IMR-90 (cell line): ENCODE results near the gene ERICH3. TPM values are rescaled to one million over a fixed set of nuclear protein-coding genes. Genes with fewer than 3 reads are reported as not detected.

Experiments used
- ATAC-seq: fragments of 200-7000 bp; cut with Tn5 transposase; 2 replicates; pipeline ENCODE4 v1.9.1; 2020; ENCODE audit warnings: low read depth, mild to moderate bottlenecking, moderate library complexity
- BruUV-seq: library from RNA; stranded (reverse); fragments of 400-500 nt; replicated peaks from 2 replicates; lab custom pipeline; 2021; lab: Mats Ljungman, UMichigan
- CTCF ChIA-PET: fragments of 300-600 bp; formaldehyde crosslinking; extraction: SDS; loops from one replicate; lab custom pipeline; 2021; ENCODE audit warnings: antibody characterized with exemption; lab: Yijun Ruan, JAX
- POLR2A ChIA-PET: fragments of 300-600 bp; sonication (Branson Sonifier 250); formaldehyde crosslinking; loops from one replicate; lab custom pipeline; 2022; ENCODE audit warnings: antibody characterized with exemption; ENCODE audit not compliant: unreplicated experiment; lab: Charles Lee
- DNase-seq: peaks from one replicate; pipeline ENCODE4 v3.0.0; 2013
- H2AFZ ChIP-seq: replicated peaks from 2 replicates; pipeline ENCODE3; 2013; ENCODE audit warnings: low read length, mild to moderate bottlenecking; ENCODE audit not compliant: poor library complexity
- H2AK5ac ChIP-seq: 2 replicates; pipeline ENCODE4 v1.6.1; 2013; ENCODE audit warnings: low read depth, low read length, inconsistent platforms
- H2AK9ac ChIP-seq: replicated peaks from 2 replicates; pipeline ENCODE3; 2013; ENCODE audit warnings: mild to moderate bottlenecking, low read depth, low read length, moderate library complexity; ENCODE audit not compliant: poor library complexity
- H2BK120ac ChIP-seq: 2 replicates; pipeline ENCODE4 v1.6.1; 2013; ENCODE audit warnings: low read depth, low read length, inconsistent platforms
- H2BK15ac ChIP-seq: 3 replicates; pipeline ENCODE4 v1.6.1; 2013; ENCODE audit warnings: low read depth, low read length, inconsistent platforms
- H2BK20ac ChIP-seq: 2 replicates; pipeline ENCODE4 v1.6.1; 2013; ENCODE audit warnings: low read depth, mild to moderate bottlenecking, inconsistent platforms, low read length, moderate library complexity
- H2BK5ac ChIP-seq: 2 replicates; pipeline ENCODE4 v1.6.1; 2013; ENCODE audit warnings: mild to moderate bottlenecking, low read depth, low read length, inconsistent platforms; ENCODE audit not compliant: poor library complexity, severe bottlenecking
- H3K14ac ChIP-seq: replicated peaks from 2 replicates; pipeline ENCODE4 v1.6.1; 2013; ENCODE audit warnings: low read depth, low read length, inconsistent platforms
- H3K18ac ChIP-seq: 2 replicates; pipeline ENCODE4 v1.6.1; 2013; ENCODE audit warnings: low read depth, low read length, control low read depth
- H3K23ac ChIP-seq: 2 replicates; pipeline ENCODE4 v1.6.1; 2013; ENCODE audit warnings: low read depth, low read length, inconsistent platforms
- H3K27ac ChIP-seq: 2 replicates; pipeline ENCODE4 v1.5.1; 2013; ENCODE audit warnings: mild to moderate bottlenecking, control low read depth, low read length; ENCODE audit not compliant: insufficient read depth
- H3K27me3 ChIP-seq: 2 replicates; pipeline ENCODE4 v1.6.1; 2013; ENCODE audit warnings: low read length; ENCODE audit not compliant: control insufficient read depth, insufficient read depth
- H3K36me3 ChIP-seq: 2 replicates; pipeline ENCODE4 v1.6.1; 2013; ENCODE audit warnings: low read length, mixed read lengths; ENCODE audit not compliant: control insufficient read depth, insufficient read depth
- H3K4ac ChIP-seq: 2 replicates; pipeline ENCODE4 v1.6.1; 2013; ENCODE audit warnings: low read depth, low read length, inconsistent platforms
- H3K4me1 ChIP-seq: 2 replicates; pipeline ENCODE4 v1.6.1; 2013; ENCODE audit warnings: low read length, mixed read lengths; ENCODE audit not compliant: control insufficient read depth, insufficient read depth
- H3K4me2 ChIP-seq: 2 replicates; pipeline ENCODE4 v1.6.1; 2013; ENCODE audit warnings: low read depth, mild to moderate bottlenecking, control low read depth, low read length, moderate library complexity
- H3K4me3 ChIP-seq: 2 replicates; pipeline ENCODE4 v1.5.1; 2013; ENCODE audit warnings: low read depth, mild to moderate bottlenecking, control low read depth, low read length, moderate library complexity; ENCODE audit not compliant: insufficient read depth
- H3K56ac ChIP-seq: 2 replicates; pipeline ENCODE4 v1.6.1; 2013; ENCODE audit warnings: low read length, inconsistent platforms; ENCODE audit not compliant: insufficient read depth; ENCODE audit errors: extremely low read depth
- H3K79me1 ChIP-seq, 2 experiments: 2 replicates each; pipeline ENCODE4 v1.6.1; 2013; ENCODE audit warnings: low read length in 2 of 2, inconsistent platforms in 1 of 2, low read depth in 1 of 2
- H3K9ac ChIP-seq: 2 replicates; pipeline ENCODE4 v1.6.1; 2013; ENCODE audit warnings: low read depth, low read length, control low read depth
- H3K9me1 ChIP-seq: 2 replicates; pipeline ENCODE4 v1.6.1; 2013; ENCODE audit warnings: low read length, inconsistent platforms; ENCODE audit not compliant: insufficient read depth
- H3K9me3 ChIP-seq: 2 replicates; pipeline ENCODE4 v1.6.1; 2013; ENCODE audit warnings: low read length; ENCODE audit not compliant: control insufficient read depth, insufficient read depth
- H4K20me1 ChIP-seq: 2 replicates; pipeline ENCODE4 v1.6.1; 2013; ENCODE audit warnings: low read length, inconsistent platforms; ENCODE audit not compliant: insufficient read depth
- H4K5ac ChIP-seq: 2 replicates; pipeline ENCODE4 v1.6.1; 2013; ENCODE audit warnings: mild to moderate bottlenecking, low read depth, low read length, control low read depth
- H4K8ac ChIP-seq, 2 experiments: 2 replicates each; pipeline ENCODE4 v1.6.1; 2013; ENCODE audit warnings: low read depth in 2 of 2, low read length in 2 of 2, control low read depth in 1 of 2, inconsistent platforms in 1 of 2
- H4K91ac ChIP-seq: 2 replicates; pipeline ENCODE4 v1.6.1; 2013; ENCODE audit warnings: low read depth, low read length, inconsistent platforms; ENCODE audit not compliant: insufficient read depth
- BHLHE40 ChIP-seq: fragments of 150-350 bp; IDR thresholded peaks from 2 replicates; pipeline ENCODE4 v1.6.1; 2016; ENCODE audit warnings: mild to moderate bottlenecking, low read depth, low read length
- CEBPB ChIP-seq: IDR thresholded peaks from 2 replicates; pipeline ENCODE4 v1.6.1; 2012; ENCODE audit warnings: low read depth, low read length, improper control_type of control experiment
- FOS ChIP-seq: fragments of 150-350 bp; IDR thresholded peaks from 2 replicates; pipeline ENCODE4 v1.6.1; 2016; ENCODE audit warnings: low read depth, low read length
- MAZ ChIP-seq: IDR thresholded peaks from 2 replicates; pipeline ENCODE4 v1.6.1; 2012; ENCODE audit warnings: low read depth, mild to moderate bottlenecking, low read length, improper control_type of control experiment, moderate library complexity, borderline replicate concordance
- MXI1 ChIP-seq: IDR thresholded peaks from 2 replicates; pipeline ENCODE4 v1.6.1; 2012; ENCODE audit warnings: low read depth, mild to moderate bottlenecking, low read length, moderate library complexity, borderline replicate concordance
- NFE2L2 ChIP-seq: fragments of 150-350 bp; IDR thresholded peaks from 2 replicates; pipeline ENCODE4 v1.6.1; 2016; ENCODE audit warnings: low read depth, mild to moderate bottlenecking, low read length
- RAD21 ChIP-seq: IDR thresholded peaks from 2 replicates; pipeline ENCODE4 v1.6.1; 2012; ENCODE audit warnings: low read length, improper control_type of control experiment
- RCOR1 ChIP-seq: IDR thresholded peaks from 2 replicates; pipeline ENCODE4 v1.6.1; 2012; ENCODE audit warnings: mild to moderate bottlenecking, low read length, improper control_type of control experiment; ENCODE audit not compliant: insufficient replicate concordance
- RFX5 ChIP-seq: IDR thresholded peaks from 2 replicates; pipeline ENCODE4 v1.8.0; 2012; ENCODE audit warnings: low read depth, mild to moderate bottlenecking, low read length, moderate library complexity
- SMC3 ChIP-seq: fragments of 150-350 bp; IDR thresholded peaks from 2 replicates; pipeline ENCODE4 v1.6.1; 2016; ENCODE audit warnings: low read depth, mild to moderate bottlenecking, antibody characterized with exemption, low read length, moderate library complexity
- WGBS, 2 experiments: methylation state at CpG; one replicate each; pipeline versions ENCODE4 v1.1.5 to v1.1.7; 2013; ENCODE audit warnings: missing lambda C conversion rate in 2 of 2; ENCODE audit not compliant: insufficient read length in 1 of 2; ENCODE audit errors: extremely low coverage in 2 of 2; 5-methylcytosine and 5-hydroxymethylcytosine counted together
- dilution Hi-C: fragments of 300-500 bp; cut with HindIII; formaldehyde crosslinking; loops from one replicate; pipeline ENCODE4 v1.14.3; 2018; ENCODE audit warnings: low sequenced_read_pairs; ENCODE audit not compliant: unreplicated experiment
- in situ Hi-C: fragments of 300-500 bp; cut with MboI; formaldehyde crosslinking; loops from 3 replicates; pipeline ENCODE4 v1.14.3; 2019; ENCODE audit warnings: low sequenced_read_pairs, inconsistent platforms, mixed read lengths
- intact Hi-C: fragments of 100-400 bp; cut with micrococcal nuclease; formaldehyde crosslinking; loops from 2 replicates; pipeline ENCODE4 v1.10.0; 2022
- polyA plus RNA-seq, 3 experiments: library from polyadenylated mRNA; depleted of rRNA; stranded (reverse); fragments of >200 nt; gene quantifications; 2 replicates each; pipeline ENCODE4 v1.2.3, GENCODE V29; 2012; ENCODE audit warnings: low replicate concordance in 1 of 3
- total RNA-seq: library from RNA; depleted of rRNA; stranded (reverse); fragments of >200 nt; gene quantifications from 2 replicates; pipeline ENCODE4 v1.2.3, GENCODE V29; 2012
- TF ChIP-seq, protein P1 (sequence below): conservative IDR thresholded peaks from 2 replicates; pipeline ENCODE4 v1.5.1; 2012; ENCODE audit warnings: mild to moderate bottlenecking, low read depth, low read length, improper control_type of control experiment
- TF ChIP-seq, protein P2 (sequence below): fragments of 150-350 bp; IDR thresholded peaks from 2 replicates; pipeline ENCODE4 v1.6.1; 2017; ENCODE audit warnings: mild to moderate bottlenecking, antibody characterized with exemption, low read length, low read depth
- TF ChIP-seq, protein P3 (sequence below): fragments of 150-350 bp; IDR thresholded peaks from 2 replicates; pipeline ENCODE4 v1.6.1; 2016; ENCODE audit warnings: low read depth, mild to moderate bottlenecking, low read length, moderate library complexity, borderline replicate concordance

ERICH3 gene
- total and polyA plus RNA-seq, 2 of the 4 experiments (the other 2 are of a cell fraction), result not detected

- DNase-seq (no peak), ATAC-seq (no peak)
- dilution Hi-C loops, result no loop called here
- CTCF ChIA-PET, result interaction anchor here (0.6 to 1.3 kb wide), 2 partner anchors 9 to 15 kb away, joined by 3 to 5 read pairs; no protein-coding TSS in a partner anchor
- Histone ChIP-seq H4K8ac (no peak overlapping the region), H3K4me3 (no peak overlapping the region), H2BK120ac (no peak overlapping the region), H3K27me3 (no peaks in the 10 kb centered on the region), H4K20me1 (no peaks in the 10 kb centered on the region), H2BK5ac (no peak overlapping the region), H4K5ac (no peak overlapping the region), H3K27ac (no peak overlapping the region), H3K9ac (no peak overlapping the region), H3K56ac (no peak overlapping the region), H3K4me1 (no peaks in the 10 kb centered on the region), H2BK20ac (no peak overlapping the region), H3K14ac (no peak overlapping the region), H4K91ac (no peak overlapping the region), H3K9me1 (no peaks in the 10 kb centered on the region), H3K79me1 (no peaks in the 10 kb centered on the region), H2AK9ac (no peak overlapping the region), H3K4me2 (no peak overlapping the region), H3K18ac (no peak overlapping the region), H3K23ac (no peak overlapping the region), H3K9me3 (no peaks in the 10 kb centered on the region), H3K4ac (no peak overlapping the region), H2BK15ac (no peak overlapping the region), H2AK5ac (no peak overlapping the region), H3K36me3 (no peaks in the 10 kb centered on the region), H2AFZ (no peak overlapping the region)
- no CpG with 5 or more reads among the region's 3 CpGs for WGBS, 2 experiments
- TF ChIP-seq, protein P1, sequence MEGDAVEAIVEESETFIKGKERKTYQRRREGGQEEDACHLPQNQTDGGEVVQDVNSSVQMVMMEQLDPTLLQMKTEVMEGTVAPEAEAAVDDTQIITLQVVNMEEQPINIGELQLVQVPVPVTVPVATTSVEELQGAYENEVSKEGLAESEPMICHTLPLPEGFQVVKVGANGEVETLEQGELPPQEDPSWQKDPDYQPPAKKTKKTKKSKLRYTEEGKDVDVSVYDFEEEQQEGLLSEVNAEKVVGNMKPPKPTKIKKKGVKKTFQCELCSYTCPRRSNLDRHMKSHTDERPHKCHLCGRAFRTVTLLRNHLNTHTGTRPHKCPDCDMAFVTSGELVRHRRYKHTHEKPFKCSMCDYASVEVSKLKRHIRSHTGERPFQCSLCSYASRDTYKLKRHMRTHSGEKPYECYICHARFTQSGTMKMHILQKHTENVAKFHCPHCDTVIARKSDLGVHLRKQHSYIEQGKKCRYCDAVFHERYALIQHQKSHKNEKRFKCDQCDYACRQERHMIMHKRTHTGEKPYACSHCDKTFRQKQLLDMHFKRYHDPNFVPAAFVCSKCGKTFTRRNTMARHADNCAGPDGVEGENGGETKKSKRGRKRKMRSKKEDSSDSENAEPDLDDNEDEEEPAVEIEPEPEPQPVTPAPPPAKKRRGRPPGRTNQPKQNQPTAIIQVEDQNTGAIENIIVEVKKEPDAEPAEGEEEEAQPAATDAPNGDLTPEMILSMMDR, result no peak
- TF ChIP-seq MAZ, result no peak
- TF ChIP-seq, protein P2, sequence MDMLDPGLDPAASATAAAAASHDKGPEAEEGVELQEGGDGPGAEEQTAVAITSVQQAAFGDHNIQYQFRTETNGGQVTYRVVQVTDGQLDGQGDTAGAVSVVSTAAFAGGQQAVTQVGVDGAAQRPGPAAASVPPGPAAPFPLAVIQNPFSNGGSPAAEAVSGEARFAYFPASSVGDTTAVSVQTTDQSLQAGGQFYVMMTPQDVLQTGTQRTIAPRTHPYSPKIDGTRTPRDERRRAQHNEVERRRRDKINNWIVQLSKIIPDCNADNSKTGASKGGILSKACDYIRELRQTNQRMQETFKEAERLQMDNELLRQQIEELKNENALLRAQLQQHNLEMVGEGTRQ, result no peak
- no peak for TF ChIP-seq RFX5
- TF ChIP-seq FOS, result no peak
- TF ChIP-seq RCOR1, result no peak
- no peak for TF ChIP-seq CEBPB
- no peak for TF ChIP-seq MXI1
- no peak for TF ChIP-seq RAD21
- TF ChIP-seq, protein P3, sequence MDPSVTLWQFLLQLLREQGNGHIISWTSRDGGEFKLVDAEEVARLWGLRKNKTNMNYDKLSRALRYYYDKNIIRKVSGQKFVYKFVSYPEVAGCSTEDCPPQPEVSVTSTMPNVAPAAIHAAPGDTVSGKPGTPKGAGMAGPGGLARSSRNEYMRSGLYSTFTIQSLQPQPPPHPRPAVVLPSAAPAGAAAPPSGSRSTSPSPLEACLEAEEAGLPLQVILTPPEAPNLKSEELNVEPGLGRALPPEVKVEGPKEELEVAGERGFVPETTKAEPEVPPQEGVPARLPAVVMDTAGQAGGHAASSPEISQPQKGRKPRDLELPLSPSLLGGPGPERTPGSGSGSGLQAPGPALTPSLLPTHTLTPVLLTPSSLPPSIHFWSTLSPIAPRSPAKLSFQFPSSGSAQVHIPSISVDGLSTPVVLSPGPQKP, result no peak
- no peak for TF ChIP-seq BHLHE40
- TF ChIP-seq SMC3, result no peak
- no peak for TF ChIP-seq NFE2L2
- BruUV-seq, result no TSS peak
- in situ Hi-C loops, result no loop called here
- POLR2A ChIA-PET, result no interaction called here
- intact Hi-C loops, result no loop called here
These were observed 7.4 kb upstream of the ERICH3 start for GRCh38 chr1:74681001-74681400.
